Measurements from ENCODE around the gene FRMD5. TPM values are rescaled to one million over a fixed set of nuclear protein-coding genes. Genes with fewer than 3 reads are reported as not detected.

FRMD5 gene
- polyA plus RNA-seq, 1 donor (not counting 4 experiments of a cell fraction or from before 2014, with no cell fraction given): 7.3 TPM

GRCh38 chr15:43975770-43976169 lies 219.3 kb downstream of the FRMD5 start:
- Histone ChIP-seq H2AFZ (ENCODE audit: control insufficient read depth, low read length) (no peak overlapping the region), H3K4me1 (ENCODE audit: control insufficient read depth, extremely low read depth, insufficient read depth, low read length) (no peaks in the 10 kb centered on the region), H3K9ac (ENCODE audit: control insufficient read depth, extremely low read depth, insufficient read depth, low read length) (no peak overlapping the region), H3K36me3 (ENCODE audit: control insufficient read depth in 2 of 2, extremely low read depth in 1 of 2, insufficient read depth in 2 of 2, low read length in 2 of 2) (no peaks in the 10 kb centered on the region), H3K4me2 (ENCODE audit: control insufficient read depth, extremely low read depth, insufficient read depth, low read depth, low read length) (no peak overlapping the region), H3K27me3 (ENCODE audit: control insufficient read depth, extremely low read depth, insufficient read depth, low read length) (no peaks in the 10 kb centered on the region), H3K27ac (ENCODE audit: control insufficient read depth, insufficient read depth, low read length) (no peak overlapping the region), H3K9me3 (ENCODE audit: control insufficient read depth, low read depth, low read length) (no peaks in the 10 kb centered on the region), H3K79me2 (ENCODE audit: control insufficient read depth, insufficient read depth, low read length) (peaks cover 1% of the 10 kb centered on the region), H3K9me1 (ENCODE audit: control insufficient read depth, extremely low read depth, insufficient read depth, low read length) (no peaks in the 10 kb centered on the region), H3K4me3 (ENCODE audit: control insufficient read depth in 2 of 3, extremely low read depth in 1 of 3, insufficient read depth in 2 of 3, low read depth in 1 of 3, low read length in 3 of 3) (no peak overlapping the region), H4K20me1 (ENCODE audit: control insufficient read depth, extremely low read depth, insufficient read depth, low read length) (no peaks in the 10 kb centered on the region)
- FAIRE-seq (no peak), DNase-seq (ENCODE audit: low read depth, low spot score) (no peak)
- TF ChIP-seq EZH2 (IDR thresholded peaks at IDR 0.05; ENCODE audit: low read length): no peak
- TF ChIP-seq, protein P1, sequence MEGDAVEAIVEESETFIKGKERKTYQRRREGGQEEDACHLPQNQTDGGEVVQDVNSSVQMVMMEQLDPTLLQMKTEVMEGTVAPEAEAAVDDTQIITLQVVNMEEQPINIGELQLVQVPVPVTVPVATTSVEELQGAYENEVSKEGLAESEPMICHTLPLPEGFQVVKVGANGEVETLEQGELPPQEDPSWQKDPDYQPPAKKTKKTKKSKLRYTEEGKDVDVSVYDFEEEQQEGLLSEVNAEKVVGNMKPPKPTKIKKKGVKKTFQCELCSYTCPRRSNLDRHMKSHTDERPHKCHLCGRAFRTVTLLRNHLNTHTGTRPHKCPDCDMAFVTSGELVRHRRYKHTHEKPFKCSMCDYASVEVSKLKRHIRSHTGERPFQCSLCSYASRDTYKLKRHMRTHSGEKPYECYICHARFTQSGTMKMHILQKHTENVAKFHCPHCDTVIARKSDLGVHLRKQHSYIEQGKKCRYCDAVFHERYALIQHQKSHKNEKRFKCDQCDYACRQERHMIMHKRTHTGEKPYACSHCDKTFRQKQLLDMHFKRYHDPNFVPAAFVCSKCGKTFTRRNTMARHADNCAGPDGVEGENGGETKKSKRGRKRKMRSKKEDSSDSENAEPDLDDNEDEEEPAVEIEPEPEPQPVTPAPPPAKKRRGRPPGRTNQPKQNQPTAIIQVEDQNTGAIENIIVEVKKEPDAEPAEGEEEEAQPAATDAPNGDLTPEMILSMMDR (optimal IDR thresholded peaks at IDR 0.05 in 1 of 3, IDR thresholded peaks at IDR 0.05 in 1 of 3, conservative IDR thresholded peaks at IDR 0.05 in 1 of 3; ENCODE audit: extremely low read depth in 1 of 3, insufficient read depth in 2 of 3, low read length in 3 of 3): no peak
- dilution Hi-C loops (cut with MboI; ENCODE audit: extremely low pct_ligation_motif_present, low sequenced_read_pairs): no loop called here

DNA sequence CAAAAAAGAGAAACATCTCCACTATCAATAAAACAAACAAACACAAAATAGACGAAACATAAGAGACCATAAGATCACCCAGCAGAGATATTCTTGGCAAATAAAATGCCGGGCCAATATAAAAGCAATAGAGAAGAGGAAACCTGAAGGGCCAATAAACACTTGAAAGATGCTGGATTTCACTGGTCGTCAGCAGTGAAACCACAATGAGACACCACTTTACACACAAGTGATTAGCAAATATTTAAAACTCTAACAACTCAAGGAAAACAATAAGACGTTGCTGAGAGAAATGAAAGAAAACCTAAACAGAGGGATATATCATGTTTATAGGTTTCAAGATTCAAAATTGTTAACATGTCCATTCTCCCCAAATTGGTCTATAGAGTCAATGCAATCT lies 219.7 kb downstream of the FRMD5 start:
- dilution Hi-C loops (cut with MboI; ENCODE audit: extremely low pct_ligation_motif_present, low sequenced_read_pairs): no loop called here
- H3K9me3 ChIP-seq (ENCODE audit: control insufficient read depth, low read depth, low read length): no peaks in the 10 kb centered on the region
- no peak overlapping the region for H3K9ac ChIP-seq (ENCODE audit: control insufficient read depth, extremely low read depth, insufficient read depth, low read length)
- TF ChIP-seq, protein P1 (optimal IDR thresholded peaks at IDR 0.05 in 1 of 3, IDR thresholded peaks at IDR 0.05 in 1 of 3, conservative IDR thresholded peaks at IDR 0.05 in 1 of 3; ENCODE audit: extremely low read depth in 1 of 3, insufficient read depth in 2 of 3, low read length in 3 of 3): no peak
- TF ChIP-seq EZH2 (IDR thresholded peaks at IDR 0.05; ENCODE audit: low read length): no peak
- FAIRE-seq: no peak
- no peak overlapping the region for H2AFZ ChIP-seq (ENCODE audit: control insufficient read depth, low read length)
- peaks cover 1% of the 10 kb centered on the region for H3K79me2 ChIP-seq (ENCODE audit: control insufficient read depth, insufficient read depth, low read length)
- H3K4me2 ChIP-seq (ENCODE audit: control insufficient read depth, extremely low read depth, insufficient read depth, low read depth, low read length): no peak overlapping the region
- no peaks in the 10 kb centered on the region for H3K9me1 ChIP-seq (ENCODE audit: control insufficient read depth, extremely low read depth, insufficient read depth, low read length)
- H3K4me1 ChIP-seq (ENCODE audit: control insufficient read depth, extremely low read depth, insufficient read depth, low read length): no peaks in the 10 kb centered on the region
- no peak overlapping the region for H3K4me3 ChIP-seq (ENCODE audit: control insufficient read depth in 2 of 3, extremely low read depth in 1 of 3, insufficient read depth in 2 of 3, low read depth in 1 of 3, low read length in 3 of 3)
- no peak for DNase-seq (ENCODE audit: low read depth, low spot score)
- no peaks in the 10 kb centered on the region for H3K27me3 ChIP-seq (ENCODE audit: control insufficient read depth, extremely low read depth, insufficient read depth, low read length)
- no peaks in the 10 kb centered on the region for H4K20me1 ChIP-seq (ENCODE audit: control insufficient read depth, extremely low read depth, insufficient read depth, low read length)
- no peak overlapping the region for H3K27ac ChIP-seq (ENCODE audit: control insufficient read depth, insufficient read depth, low read length)
- H3K36me3 ChIP-seq (ENCODE audit: control insufficient read depth in 2 of 2, extremely low read depth in 1 of 2, insufficient read depth in 2 of 2, low read length in 2 of 2): no peaks in the 10 kb centered on the region

Measured in keratinocyte (primary cell).